GM18951 (cell line): ENCODE results near the gene TSSK6.
A peak's percentile ranks its signal among the peaks of the same experiment; 100 is the strongest.

Experiments
- POLR2A ChIP-seq: IDR thresholded peaks from 4 replicates; pipeline ENCODE4 v1.6.1; 2011; ENCODE audit warnings: mild to moderate bottlenecking; ENCODE audit not compliant: insufficient read length, insufficient read depth; ENCODE audit errors: extremely low read depth
- in situ Hi-C: fragments of 300-500 bp; cut with MboI; formaldehyde crosslinking; loops from one replicate; pipeline ENCODE4 v1.12.0; 2022; ENCODE audit warnings: low sequenced_read_pairs, mixed read lengths, inconsistent platforms; ENCODE audit not compliant: unreplicated experiment

TSSK6 gene

GRCh38 chr19:19491321-19492025 is 23.9 kb downstream of the TSSK6 start:
- no peak for TF ChIP-seq POLR2A
- in situ Hi-C loops: loop anchor here (5.0 to 25.0 kb wide), 2 partner anchors 124 to 304 kb away; partner anchors contain the start of genes BORCS8 and RFXANK

DNA sequence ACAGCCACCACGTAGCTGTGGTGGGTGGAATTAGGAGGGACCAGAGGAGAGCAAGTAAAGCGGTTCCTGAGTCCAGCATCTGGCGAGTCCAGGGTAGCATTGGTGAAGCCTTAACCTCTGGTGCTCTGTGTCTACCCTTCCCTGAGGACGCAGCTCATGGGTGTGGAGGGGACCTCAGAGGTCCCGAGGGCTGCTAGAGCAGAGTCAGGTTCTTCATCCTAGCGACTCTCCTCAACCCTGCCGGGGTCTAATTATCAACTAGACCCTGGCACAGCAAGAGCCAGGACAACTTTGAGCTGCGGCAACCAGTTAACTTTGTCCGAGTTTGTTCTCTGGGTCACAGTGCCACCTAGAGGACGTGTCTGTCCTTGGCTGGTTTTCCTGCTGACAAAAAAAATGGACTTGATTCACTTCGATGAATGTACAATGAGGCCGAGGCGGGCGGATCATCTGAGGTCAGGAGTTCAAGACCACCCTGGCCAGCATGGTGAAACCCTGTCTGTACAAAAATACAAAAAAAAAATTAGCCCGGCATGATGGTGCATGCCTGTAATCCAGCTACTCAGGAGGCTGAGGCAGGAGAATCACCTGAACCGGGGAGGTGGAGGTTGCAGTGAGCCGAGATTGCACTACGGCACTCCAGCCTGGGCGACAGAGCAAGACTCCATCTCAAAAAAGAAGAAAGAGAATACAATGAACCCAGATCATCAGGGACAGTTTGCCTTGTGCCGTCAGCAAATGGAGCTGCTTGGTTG is 25.0 kb downstream of the TSSK6 start:
- no peak for TF ChIP-seq POLR2A
- in situ Hi-C loops: loop anchor here (5.0 to 25.0 kb wide), 2 partner anchors 123 to 303 kb away; partner anchors contain the start of genes BORCS8 and RFXANK

DNA sequence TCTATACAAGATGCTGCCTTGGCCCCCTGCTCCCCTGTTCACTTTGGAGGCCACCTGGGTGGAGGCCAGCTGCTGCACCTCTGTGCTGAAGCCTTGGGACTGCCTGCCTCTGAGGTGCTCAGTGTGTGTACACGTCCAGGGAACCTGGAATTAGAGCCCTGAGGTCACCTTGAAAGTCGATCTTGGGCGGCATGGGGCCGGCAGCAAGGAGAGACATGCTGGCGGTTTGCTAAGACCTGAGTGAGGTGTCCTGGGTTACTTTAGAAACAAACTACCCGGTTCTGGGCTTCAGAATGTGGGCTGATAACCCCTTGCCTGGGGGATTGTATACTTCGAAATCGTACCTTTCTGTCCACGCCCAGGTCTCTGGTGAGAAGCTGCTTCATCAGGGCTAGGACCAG is 25.5 kb downstream of the TSSK6 start:
- no peak for TF ChIP-seq POLR2A
- in situ Hi-C loops: loop anchor here (5.0 to 25.0 kb wide), 2 partner anchors 123 to 303 kb away; partner anchors contain the start of genes BORCS8 and RFXANK

GRCh38 chr19:19488875-19489690 is 26.3 kb downstream of the TSSK6 start:
- TF ChIP-seq POLR2A: peak; percentile 30
- in situ Hi-C loops: loop anchor here (25.0 kb wide), 1 partner anchor 302 kb away; the partner anchor contains the start of genes BORCS8 and RFXANK

GRCh38 chr19:19487950-19488874 is 27.1 kb downstream of the TSSK6 start:
- in situ Hi-C loops: loop anchor here (25.0 kb wide), 1 partner anchor 301 kb away; the partner anchor contains the start of genes BORCS8 and RFXANK
- TF ChIP-seq POLR2A: no peak

DNA sequence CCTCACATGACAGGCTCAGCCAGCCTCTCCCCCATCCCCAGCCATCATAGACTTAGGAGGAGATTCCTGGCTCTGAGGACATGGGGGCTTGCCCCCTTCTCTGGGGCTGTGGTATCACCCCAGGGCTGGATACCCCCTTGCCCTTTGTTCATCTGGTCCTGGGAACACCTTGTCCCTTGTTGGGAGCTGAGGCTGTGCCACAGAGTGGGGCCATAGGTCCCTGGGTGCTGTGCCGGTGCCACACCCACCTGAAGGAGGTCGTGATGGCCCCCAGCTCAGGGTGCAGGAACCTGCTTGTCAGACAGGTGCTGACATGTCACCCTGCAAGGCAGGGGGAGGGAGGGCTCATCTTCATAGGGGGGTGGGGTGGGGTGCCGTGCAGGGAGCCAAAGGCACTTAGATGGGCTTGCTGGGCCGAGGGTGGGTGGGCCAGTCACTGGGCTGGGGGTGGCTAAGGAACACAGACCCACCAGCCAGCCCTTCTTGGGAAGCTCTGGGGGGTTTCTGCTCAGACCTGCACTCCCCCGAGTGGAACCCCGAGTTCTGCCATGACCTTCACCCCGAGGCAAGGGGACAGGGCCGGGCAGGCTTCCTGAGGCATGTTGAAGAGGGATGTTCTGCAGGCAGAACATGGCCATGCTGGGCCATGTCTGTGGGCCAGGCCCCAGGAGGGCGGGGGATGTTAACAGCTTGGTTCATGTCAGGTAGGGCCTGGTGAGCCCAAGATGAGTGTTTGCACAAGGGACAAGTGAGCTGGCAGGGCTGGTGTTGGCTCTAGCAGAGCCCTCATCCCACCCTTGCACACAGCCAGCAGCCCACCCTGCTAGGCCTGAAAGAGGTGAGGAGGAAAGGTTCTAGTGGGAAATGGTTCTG is 28.0 kb downstream of the TSSK6 start:
- TF ChIP-seq POLR2A: no peak

GRCh38 chr19:19486343-19487076 is 28.8 kb downstream of the TSSK6 start:
- TF ChIP-seq POLR2A: no peak
- in situ Hi-C loops: loop anchor here (25.0 kb wide), 1 partner anchor 299 kb away; the partner anchor contains the start of genes BORCS8 and RFXANK

More for the DNA sequence above, 28.0 kb downstream of the TSSK6 start:
- in situ Hi-C loops: loop anchor here (25.0 kb wide), 1 partner anchor 300 kb away; the partner anchor contains the start of genes BORCS8 and RFXANK

- no peak for TF ChIP-seq POLR2A
- in situ Hi-C loops: loop anchor here (25.0 kb wide), 1 partner anchor 299 kb away; the partner anchor contains the start of genes BORCS8 and RFXANK
Measured at GRCh38 chr19:19485998-19486290, 29.4 kb downstream of the TSSK6 start.

DNA sequence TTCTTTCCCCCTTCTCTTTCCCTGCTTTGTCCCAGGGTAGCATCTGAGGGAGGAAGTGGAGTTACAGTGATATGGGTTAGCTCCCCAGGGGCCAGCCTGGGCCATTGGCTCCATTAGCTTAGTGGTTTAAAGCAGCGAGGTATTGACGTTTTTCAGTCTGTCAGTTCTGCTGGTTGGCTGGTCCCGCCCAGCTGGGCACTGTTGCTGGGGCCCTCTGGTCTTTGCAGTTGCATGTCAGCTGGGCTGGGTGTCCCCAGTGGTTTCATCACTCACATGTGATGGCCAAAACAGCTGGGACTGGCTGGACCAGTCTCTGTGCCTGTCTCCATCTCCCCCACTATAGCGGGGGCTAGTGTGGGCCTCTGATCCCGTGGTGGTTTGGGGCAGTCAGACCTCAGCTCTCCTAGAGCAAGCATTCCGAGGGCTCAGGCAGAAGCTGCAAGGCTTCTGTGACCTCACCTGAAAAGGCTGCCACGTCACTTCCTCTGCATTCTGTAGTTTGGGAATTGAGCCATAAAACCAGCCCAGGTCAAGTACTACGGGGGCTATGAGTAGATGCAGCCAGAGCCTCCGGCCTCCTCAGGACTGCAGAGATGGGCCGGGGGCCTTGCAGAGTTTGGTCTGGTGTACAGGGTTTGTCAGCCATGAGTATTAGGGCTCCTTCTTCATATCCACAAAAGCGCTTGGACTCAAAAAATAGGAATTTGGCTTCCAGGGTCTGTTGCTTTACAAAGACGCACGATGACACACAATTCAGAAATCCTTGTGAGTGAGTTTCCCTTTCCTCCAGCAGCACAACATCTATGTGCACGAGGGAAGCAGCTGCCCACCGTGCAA is 30.0 kb downstream of the TSSK6 start:
- no peak for TF ChIP-seq POLR2A
- in situ Hi-C loops: loop anchor here (25.0 kb wide), 1 partner anchor 298 kb away; the partner anchor contains the start of genes BORCS8 and RFXANK
